DMS114 treated with DMSO at 0.1 percent for 48 hours (cell line): Measurements from ENCODE around the gene LAMA3.

Source experiments
- DNase-seq: peaks from one replicate; lab custom pipeline; 2025; ENCODE audit not compliant: unreplicated experiment; lab: John Stamatoyannopoulos, UW

Gene LAMA3

DNA sequence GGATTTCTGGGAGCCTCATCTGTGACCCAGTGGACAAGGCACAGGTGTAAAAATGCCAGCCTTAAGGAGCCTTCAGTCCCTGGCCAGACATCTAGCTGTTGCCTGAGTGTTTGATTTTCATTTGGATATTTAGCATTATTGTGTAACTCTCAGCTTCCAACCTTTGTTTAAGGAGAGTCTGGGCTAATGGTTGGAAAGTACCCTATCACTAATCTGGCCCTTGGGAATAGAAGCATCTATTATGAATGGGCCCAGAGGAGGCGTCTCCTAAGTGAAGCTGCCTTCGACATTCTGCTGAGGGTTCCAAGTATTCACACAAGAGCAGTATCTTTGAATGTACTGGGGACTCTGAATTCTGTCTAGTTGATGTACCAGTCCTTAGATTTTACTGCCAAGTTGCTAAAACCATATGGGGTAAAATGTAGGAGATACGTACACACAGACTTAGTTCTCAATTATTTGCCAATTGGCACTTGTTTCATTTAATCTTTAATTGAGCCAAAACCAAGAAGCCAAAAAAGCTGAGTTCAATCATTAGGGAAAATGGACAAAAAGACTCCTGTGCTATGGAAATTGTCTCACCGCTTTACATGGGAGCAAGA, 19.3 kb upstream of the LAMA3 start:
- no peak for DNase-seq

DNA sequence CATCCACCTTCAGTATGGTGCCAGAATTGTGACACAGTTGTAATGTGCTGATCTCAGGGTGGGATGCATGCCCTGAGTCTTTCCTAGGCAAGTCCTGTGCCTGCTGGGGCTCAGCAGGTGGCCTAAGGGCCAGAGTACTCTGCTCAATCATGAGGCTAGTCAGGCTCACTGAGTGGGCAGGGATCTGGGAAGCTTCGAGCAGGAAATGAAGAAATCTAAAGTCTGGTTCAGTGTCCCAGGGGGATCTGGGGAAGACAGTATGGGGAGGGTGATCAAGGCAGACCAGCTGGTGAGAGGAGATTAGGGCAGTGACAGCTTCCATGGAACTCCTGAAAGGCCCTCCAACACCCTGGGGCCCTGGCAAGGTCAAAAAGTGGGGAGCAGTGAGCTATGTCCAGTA, 17.7 kb upstream of the LAMA3 start:
- DNase-seq = no peak

DNA sequence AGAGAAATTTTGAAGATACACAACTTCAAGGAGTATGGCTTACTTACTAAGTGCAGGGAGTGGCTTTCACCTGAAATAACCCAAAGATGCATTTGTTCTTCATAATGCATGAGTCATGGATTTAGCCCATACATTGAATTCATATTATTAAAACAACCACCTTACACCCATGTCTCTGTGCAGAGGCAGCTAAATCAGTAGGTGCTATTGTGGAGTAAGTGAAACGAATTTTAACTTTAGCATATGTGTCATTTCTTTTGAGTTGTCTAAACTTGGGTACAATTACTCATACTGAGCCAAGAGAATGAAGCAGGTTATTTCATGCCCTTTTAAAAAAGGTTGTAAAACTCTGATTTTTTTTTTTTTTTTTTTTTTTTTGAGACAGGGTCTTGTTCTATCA, 15.5 kb upstream of the LAMA3 start:
- no peak for DNase-seq

DNA sequence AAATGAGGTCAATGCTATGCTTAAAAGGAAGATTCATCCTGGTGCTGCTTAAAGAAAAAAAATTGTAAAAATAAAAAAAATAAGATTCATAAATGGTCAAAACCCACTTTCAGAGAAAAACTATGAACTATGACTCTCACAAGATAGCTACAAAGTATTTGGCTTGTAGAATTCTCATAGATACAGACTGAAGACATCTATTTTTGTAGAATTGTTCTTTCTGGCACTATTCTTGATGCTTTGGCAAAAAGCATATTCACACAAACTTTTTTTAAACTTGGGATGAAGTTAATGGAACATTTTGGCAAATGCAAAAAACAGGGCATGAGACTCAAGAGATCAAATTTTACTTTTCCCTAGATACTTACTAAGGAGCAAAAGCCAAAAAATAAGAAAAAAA, 14.0 kb upstream of the LAMA3 start:
- DNase-seq = no peak

DNA sequence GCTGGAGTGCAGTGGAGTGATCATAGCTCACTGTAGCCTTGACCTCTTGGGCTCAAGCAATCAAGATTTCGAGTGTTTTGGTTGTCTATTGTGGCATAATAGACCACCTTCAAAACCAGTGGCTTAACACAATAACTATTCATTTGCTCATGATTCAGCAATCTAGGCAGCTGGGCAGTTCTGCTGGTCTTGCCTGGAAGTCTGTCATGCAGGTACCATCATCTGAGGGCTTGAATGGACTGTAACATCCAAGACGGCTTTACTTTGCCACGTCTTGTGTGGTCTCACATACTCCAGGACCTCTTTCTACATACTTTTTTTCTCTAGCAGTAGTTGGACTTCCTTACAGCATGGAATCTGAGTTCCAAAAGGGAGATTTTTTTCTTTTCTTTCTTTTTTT, 13.4 kb upstream of the LAMA3 start:
- DNase-seq = no peak

DNA sequence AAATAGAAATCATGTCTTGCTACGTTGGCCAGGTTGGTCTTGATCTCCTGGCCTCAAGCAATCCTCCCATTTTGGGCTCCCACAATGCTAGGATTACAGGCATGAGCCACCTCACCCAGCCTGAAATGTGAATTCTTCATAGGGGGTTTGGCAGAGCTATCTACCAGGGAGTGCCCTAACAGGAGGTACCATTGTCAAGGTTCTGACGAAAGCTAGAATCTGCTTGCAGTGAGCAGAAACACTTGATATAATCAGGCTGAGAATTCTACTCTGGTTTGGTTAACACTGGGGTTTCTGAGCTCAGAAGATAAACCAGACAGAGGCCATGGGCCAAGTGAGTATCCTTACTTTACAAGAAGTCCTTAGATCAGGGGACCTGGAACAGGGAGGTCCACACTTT, 7.2 kb upstream of the LAMA3 start:
- DNase-seq = no peak

DNA sequence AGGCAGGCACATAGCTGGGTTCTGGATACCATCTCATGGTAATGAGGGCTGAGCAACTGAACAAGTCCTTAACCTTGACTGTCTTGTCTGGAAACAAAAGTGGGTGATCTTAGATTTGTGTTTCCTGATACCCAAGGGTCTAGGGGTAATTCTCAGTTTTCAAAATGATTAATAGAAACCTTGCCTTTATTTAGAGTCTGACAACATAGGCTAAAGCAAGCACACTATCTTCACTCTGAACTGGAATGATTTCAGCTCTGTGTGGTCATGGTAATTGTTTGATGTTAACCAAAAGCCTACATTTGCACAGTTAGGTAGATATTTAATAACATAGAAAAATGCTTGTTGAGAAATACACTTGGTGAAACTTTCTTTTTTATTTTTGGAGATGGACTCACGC, 6.8 kb upstream of the LAMA3 start:
- DNase-seq = no peak

DNA sequence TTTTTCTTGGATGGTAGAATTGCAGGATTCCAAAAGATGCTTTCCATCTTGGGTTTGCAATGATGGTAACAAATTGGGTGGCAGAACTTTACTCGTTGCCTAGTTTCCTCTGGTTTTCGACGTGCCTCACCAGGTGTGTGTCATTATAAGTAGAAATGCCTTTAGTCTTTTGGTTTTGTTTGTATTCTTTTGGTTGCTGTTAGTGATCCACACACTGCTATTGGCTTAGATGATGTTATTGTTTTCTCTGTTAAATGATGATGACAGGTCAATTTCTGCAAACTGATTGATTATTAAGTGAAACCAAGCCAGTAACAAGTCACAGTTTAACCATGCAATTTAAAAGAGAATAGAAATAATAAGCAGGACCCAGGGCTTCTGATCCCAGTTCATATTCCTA, 6.1 kb upstream of the LAMA3 start:
- DNase-seq = no peak

DNA sequence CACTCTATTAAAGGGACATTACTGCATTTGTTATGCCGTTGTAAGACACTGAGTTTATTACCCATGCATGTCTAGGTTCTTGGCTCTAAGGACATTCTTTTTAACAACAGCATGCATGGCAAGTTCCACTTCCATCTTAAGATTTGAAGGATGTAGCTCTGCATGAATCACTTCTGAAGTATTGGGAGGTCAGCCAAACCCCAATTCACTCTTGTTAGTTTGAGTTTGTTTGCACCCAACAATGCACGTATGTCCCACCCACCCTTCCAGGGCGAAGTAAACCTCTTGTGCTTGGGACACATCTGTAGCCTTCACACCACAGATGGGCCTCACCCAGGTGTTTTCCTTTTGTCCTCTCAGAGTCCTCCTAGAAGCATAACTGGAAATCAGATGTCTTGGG, 5.6 kb upstream of the LAMA3 start:
- no peak for DNase-seq

DNA sequence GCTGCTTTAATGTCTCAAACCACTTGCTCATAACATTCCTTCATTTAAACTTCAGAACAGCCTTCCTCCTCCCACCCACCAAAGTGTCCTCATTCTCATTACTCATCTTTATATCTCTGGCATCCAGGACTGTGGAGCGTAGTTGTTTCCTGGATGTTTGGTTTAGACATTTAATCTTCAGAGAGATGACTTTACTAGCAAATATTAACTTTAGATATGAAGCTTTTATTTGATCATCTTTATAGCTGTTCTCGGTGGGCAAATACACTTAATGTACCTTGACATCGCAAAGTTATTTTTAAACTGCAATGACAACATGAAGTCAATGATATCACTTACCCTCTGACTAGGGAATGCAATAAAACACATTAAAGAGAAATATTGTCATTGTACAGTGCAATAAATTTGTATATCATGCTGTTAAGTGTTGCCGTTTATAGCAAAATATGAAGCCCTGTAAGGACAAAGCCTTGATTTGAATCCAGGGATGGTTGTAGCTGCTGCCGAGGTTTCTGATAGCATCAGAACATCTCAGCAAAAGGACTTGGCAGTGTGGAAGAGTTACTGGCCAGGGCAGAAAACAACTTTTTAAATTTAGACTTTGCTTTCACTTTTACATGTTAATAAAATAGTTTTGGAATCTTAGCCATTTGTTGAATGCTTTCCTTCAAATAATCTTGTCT, 4.6 kb upstream of the LAMA3 start:
- DNase-seq = no peak

DNA sequence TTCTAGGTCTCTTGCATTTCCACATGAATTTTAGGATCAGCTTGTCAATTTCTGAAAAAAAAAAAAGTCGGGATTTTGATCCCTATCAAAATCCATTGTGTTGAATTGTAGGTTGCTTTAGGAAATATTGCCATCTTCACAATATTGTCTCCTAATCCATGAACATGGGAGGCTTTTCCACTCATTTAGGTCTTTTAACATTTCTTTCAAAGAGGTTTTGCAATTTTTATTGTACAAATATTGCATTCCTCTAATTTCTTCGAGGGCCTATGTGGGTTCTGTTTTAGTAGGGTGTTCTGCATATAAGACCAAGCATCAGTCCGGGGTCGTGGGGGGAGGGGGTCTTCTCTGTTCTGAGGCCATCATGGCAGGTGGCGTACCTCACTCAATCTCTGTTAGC, 725 bp upstream of the LAMA3 start:
- DNase-seq = no peak

DNA sequence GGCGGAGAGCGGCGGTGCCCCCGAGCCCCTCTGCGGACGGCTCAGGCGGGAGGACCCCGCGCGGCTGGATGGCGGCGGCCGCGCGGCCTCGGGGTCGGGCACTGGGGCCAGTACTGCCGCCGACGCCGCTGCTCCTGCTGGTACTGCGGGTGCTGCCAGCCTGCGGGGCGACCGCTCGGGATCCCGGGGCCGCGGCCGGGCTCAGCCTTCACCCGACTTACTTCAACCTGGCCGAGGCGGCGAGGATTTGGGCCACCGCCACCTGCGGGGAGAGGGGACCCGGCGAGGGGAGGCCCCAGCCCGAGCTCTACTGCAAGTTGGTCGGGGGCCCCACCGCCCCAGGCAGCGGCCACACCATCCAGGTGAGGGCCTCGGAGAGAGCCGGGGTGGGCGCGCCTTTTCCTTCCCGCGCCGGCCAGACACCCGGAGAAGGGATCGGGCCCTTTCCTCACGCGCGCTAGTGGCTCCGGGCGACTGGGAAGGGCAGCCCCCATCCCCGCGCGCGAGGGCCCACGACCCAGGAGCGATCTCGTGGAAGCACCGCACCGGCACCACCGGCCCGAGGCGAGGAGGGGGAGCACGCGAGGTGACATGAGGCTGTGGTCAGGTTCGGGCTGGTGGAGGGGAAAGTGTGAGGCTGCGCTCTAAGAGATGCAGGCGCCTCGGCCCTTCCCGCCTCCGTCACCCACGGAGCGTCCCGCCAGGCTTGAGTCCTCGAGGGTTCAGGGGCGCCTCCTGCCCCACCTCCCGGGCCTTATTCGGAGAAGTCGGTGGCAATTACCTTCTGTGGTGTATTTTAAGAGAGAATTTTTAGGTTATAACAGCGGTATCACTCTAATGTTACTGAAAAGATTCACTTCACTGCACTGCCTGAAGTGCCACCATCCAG, 607 bp downstream of the LAMA3 start:
- DNase-seq = no peak

DNA sequence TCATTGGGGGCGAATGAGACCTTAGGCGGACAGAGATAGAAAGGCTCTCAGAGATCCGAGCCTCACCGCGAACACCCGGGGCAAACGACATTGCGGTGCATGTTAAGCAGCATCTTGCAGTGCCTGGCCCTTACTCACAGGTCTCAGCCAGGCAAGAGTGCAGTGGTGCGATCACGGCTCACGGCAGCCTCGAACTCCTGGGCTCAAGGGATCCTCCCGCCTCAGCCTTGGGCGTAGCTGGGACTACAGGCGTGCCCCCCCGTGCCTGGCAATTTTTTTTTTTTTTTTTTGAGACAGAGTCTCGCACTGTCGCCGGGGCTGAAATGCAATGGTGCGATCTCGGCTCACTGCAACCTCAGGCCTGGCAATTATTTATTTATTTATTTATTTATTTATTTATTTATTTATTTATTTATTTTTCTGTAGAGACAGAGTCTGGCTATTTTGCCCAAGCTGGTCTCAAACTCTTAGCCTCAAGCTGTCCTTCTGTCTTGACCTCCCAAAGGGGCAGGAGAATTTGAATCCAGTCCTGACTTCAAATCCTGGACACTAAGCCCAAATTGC, 1.3 kb downstream of the LAMA3 start:
- DNase-seq = no peak

DNA sequence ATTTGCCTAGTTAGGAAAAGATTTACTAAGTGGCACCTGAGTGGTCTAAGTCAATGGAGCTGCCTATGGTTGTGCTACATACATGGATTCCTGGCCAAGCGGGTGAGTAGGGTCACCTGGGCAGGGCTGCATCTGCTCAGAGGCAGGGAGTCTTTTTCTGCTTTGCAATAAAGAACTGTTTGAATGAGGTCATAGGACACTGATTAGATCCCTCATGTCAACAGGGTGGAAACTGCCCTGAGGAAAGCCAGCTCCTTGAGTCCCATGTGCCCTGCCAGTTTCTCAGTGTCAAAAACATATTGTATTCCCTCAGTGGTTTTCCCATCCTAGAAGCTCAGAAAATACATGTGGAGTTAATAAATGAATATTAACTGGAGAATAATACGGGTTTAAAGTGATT, 4.6 kb downstream of the LAMA3 start:
- no peak for DNase-seq

DNA sequence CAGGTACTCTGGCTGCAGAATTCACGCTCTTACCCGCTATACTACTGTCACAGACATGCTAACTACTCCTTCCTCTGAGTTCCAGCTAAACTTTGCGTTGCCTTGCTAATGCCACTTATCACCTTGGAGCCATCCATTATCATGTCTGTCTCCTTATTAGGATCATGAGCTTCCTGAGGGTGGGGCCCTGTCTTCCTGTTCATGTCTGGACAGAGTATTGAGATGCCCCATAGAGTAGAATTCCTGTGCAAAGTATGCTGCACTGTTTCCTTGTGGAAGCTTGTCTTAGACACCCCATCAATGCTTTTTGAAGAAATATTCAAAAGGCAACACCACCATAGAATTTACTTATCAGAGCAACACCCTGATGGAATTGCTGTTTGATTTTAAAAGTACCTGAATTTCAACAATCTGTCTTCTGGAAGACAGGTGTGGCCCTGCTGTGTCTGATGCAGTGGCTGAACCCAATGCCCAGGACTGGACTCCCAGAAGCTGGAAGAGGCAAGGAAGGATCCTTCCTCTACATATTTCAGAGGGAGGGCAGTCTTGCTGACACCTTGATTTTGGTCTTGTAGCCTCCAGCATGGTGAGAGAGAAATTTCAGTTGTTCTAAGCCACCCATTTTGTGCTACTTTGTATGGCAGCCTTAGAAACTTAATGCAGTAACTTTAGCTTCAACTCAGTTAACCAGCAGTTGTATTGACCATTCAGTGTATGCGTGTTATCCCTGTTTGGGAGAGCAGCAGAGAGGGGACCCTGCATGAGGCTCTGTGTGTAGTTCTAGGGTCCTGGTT, 5.6 kb downstream of the LAMA3 start:
- no peak for DNase-seq

DNA sequence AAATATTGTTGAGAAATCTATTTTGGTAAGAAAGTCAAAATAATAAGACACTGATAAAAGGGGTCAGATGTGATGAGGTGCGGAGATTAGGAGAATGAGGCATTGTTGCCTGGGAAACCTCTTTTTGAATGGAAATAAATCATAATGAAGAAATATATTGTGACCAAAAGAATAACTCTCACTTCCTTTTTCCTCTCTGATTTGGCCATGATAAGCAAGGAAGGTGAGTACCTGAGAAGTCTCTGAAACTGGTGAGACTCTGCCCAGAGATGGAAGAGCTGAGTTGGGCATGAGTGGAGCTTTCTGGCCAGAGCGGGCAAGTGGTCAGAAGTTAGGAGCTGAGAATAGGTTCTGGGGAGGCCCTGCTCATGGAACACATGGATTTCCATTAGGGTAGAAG, 11.8 kb downstream of the LAMA3 start:
- DNase-seq = no peak

DNA sequence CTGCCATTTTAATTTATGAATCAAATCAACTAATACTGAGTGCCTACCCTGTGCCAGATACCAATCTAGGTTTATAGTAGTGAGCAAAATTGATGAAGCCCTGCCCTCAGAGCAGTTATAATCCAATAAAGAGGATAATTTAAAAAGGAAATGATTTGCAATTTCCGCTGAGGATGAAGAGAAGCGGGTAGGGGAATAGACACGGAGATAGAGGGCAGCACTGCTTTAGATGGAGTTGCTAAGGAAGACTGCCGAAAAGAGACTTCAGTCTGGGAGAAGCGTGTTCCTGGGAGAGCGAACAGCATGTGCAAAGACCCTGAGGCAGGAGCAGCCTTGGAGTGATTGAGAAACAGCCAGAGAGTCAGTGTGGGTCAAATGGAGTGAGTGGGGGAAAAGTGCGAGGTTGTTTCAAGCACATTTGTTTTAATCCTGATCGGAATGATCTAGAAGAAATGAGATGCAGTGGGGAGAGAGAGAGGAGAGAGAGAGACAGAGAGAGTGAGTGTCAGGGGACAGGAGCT, 12.4 kb downstream of the LAMA3 start:
- no peak for DNase-seq

DNA sequence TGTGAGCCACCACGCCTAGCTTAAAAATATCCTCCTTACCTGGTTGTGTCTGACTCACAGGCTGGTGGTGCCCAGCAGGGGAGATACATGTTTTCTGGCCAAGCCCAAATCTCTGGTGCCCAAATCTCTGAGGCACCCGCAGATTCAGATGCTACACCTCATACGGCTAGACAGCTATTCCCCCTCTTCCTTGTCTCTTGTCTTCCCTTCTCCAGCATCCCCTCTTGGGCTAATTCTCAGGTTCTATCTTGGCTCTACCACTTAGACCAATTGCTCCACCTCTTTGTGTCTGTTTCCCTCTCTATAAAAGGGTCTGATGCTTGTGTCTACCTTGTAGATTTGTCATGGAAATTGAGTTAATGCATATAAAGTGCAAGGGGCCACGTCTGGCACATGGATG, 13.4 kb downstream of the LAMA3 start:
- no peak for DNase-seq

DNA sequence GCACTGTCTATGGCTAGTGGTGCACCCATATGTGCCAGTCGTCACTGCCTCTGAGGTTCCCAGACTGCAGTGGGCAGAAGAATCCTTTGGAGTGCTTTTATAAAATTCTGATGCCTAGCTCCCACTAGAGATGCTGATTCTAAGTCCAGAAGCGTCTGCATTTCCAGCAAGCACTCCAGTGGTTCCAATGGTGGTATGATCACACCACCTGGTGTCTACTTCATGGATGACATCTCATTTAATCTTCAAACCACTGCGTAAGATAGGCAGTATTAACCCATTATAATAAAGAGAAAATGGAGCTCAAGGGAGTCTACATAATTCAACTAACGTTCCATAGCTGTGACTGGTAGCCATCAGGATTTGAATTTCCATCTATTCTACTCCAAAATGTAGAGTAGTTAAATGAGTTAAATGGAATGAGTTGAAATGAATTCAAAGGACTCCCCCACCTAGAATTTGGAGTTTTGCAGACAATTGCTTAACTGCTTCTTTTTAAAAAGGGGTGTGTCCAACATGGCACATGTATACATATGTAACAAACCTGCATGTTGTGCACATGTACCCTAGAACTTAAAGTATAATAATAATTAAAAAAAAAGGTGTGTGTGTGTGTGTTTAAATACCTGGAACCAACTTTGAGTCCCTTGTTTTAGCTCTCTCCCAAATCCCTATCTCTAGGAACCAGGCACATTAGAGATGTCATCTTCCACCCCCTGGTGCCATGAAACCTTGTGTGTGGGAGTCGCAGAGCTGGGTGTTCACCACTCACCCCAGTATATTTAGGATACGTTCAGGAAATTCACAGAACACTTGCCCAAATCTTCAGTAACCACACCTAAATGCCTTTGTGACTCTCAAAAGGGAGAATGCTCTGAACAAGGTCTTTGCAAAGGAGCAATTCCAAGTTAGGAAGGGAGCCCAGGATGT, 14.1 kb downstream of the LAMA3 start:
- peak; percentile 46 for DNase-seq

DNA sequence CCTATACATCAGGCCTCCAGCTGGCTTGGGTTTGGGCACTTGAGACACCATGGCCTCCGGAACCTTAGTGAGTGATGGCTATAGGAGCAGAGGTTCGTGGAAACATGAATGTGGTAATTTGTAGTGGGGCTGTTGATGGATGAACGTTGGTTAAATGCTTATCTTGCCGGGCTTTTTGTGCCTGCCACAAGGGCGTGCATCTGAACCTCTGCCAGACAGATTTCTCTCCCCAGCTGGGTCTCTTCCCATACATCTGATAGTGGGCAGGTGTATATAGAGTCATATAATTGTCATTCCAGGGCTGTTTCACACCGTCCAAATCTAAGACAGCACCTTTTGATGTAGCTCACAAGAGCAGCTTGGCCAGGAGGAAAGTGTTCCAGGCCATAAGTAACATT, 14.7 kb downstream of the LAMA3 start:
- DNase-seq = no peak
